SU-DHL-6 (cell line): Measurements from ENCODE around the gene CADPS.

ENCODE experiments used
- H2AFZ ChIP-seq: fragments of 200-600 bp; sonication (generic); 2 replicates; pipeline ENCODE4 v1.6.1; 2014; ENCODE audit warnings: low read depth, mild to moderate bottlenecking, moderate library complexity, mixed read lengths, antibody characterized with exemption, low read length; ENCODE audit not compliant: severe bottlenecking
- H3F3A ChIP-seq: fragments of 200-600 bp; shearing (Covaris generic); 2 replicates; pipeline ENCODE4 v1.6.0; 2016; ENCODE audit warnings: antibody characterized with exemption, mild to moderate bottlenecking; ENCODE audit not compliant: insufficient read depth
- H3K27ac ChIP-seq: fragments of 200-600 bp; sonication (generic); 2 replicates; pipeline ENCODE4 v1.5.1; 2016; ENCODE audit warnings: low read depth, mild to moderate bottlenecking, low read length, moderate library complexity, mixed read lengths
- H3K27me3 ChIP-seq: fragments of 200-600 bp; sonication (generic), shearing (Covaris generic); 2 replicates; pipeline ENCODE4 v1.6.0; 2014; ENCODE audit warnings: mild to moderate bottlenecking, low read length
- H3K36me3 ChIP-seq: fragments of 200-600 bp; sonication (generic); 2 replicates; pipeline ENCODE4 v1.6.1; 2014; ENCODE audit warnings: mild to moderate bottlenecking, low read length, mixed read lengths
- H3K4me2 ChIP-seq: fragments of 300-600, 200-600 bp; shearing (Covaris generic), sonication (generic); 2 replicates; pipeline ENCODE4 v1.6.0; 2014; ENCODE audit warnings: low read length, low read depth, mild to moderate bottlenecking; ENCODE audit not compliant: poor library complexity, severe bottlenecking
- H3K4me3 ChIP-seq: fragments of 200-600 bp; sonication (generic); 2 replicates; pipeline ENCODE4 v1.5.1; 2014; ENCODE audit warnings: antibody characterized with exemption, low read length, mild to moderate bottlenecking, mixed read lengths; ENCODE audit not compliant: insufficient read depth, poor library complexity, severe bottlenecking
- H3K79me2 ChIP-seq: fragments of 200-600 bp; sonication (generic); 2 replicates; pipeline ENCODE4 v1.6.1; 2014; ENCODE audit warnings: mild to moderate bottlenecking, low read length, moderate library complexity; ENCODE audit not compliant: insufficient read depth
- H3K9ac ChIP-seq: fragments of 200-600 bp; sonication (generic); 2 replicates; pipeline ENCODE4 v1.7.0; 2014; ENCODE audit warnings: mild to moderate bottlenecking, low read length
- H3K9me2 ChIP-seq: fragments of 200-600 bp; sonication (generic); replicated peaks from 2 replicates; pipeline ENCODE4 v1.6.1; 2014; ENCODE audit warnings: low read length; ENCODE audit not compliant: insufficient read depth
- H3K9me3 ChIP-seq: fragments of 200-600 bp; sonication (generic); 2 replicates; pipeline ENCODE4 v1.6.1; 2014; ENCODE audit warnings: low read length, mixed read lengths; ENCODE audit not compliant: insufficient read depth
- H4K20me1 ChIP-seq: fragments of 200-600 bp; sonication (generic); 2 replicates; pipeline ENCODE4 v1.6.1; 2014; ENCODE audit warnings: low read depth, mild to moderate bottlenecking, antibody characterized with exemption, low read length, moderate library complexity, mixed read lengths
- CTCF ChIP-seq: fragments of 200-600 bp; sonication (generic); IDR thresholded peaks from one replicate; pipeline ENCODE4 v1.5.1; 2017; ENCODE audit warnings: antibody characterized with exemption, mild to moderate bottlenecking, low read length, moderate library complexity; ENCODE audit not compliant: insufficient read depth, poor library complexity, severe bottlenecking
- EZH2phosphoT487 ChIP-seq: fragments of 200-600 bp; sonication (generic), shearing (Covaris generic); conservative IDR thresholded peaks from 2 replicates; pipeline ENCODE4 v1.6.1; 2018; ENCODE audit warnings: mild to moderate bottlenecking, antibody characterized with exemption, low read length, moderate library complexity, mixed read lengths

The CADPS gene

GRCh38 chr3:62817678-62818077, 57.5 kb downstream of the CADPS start:
- Histone ChIP-seq H3F3A (peaks cover 70% of the 10 kb centered on the region), H3K36me3 (no peaks in the 10 kb centered on the region), H3K9me2 (no peaks in the 10 kb centered on the region), H3K9me3 (no peaks in the 10 kb centered on the region), H2AFZ (no peak overlapping the region), H3K79me2 (peaks cover 8% of the 10 kb centered on the region; the same call in 1 of the 2 replicates), H3K4me2 (peak overlapping the region; percentile 83), H3K27me3 (no peaks in the 10 kb centered on the region), H3K9ac (peak overlapping the region; percentile 63), H3K4me3 (peak overlapping the region; percentile 28), H4K20me1 (no peaks in the 10 kb centered on the region), H3K27ac (peak overlapping the region; percentile 99)
- TF ChIP-seq EZH2phosphoT487: no peak
- TF ChIP-seq CTCF: no peak

GRCh38 chr3:62815981-62816380, 59.2 kb downstream of the CADPS start:
- Histone ChIP-seq H3K27me3 (no peaks in the 10 kb centered on the region), H3K4me2 (peak overlapping the region; percentile 83), H3K36me3 (no peaks in the 10 kb centered on the region), H3F3A (peaks cover 70% of the 10 kb centered on the region), H3K9me2 (no peaks in the 10 kb centered on the region), H4K20me1 (no peaks in the 10 kb centered on the region), H3K9me3 (no peaks in the 10 kb centered on the region), H3K4me3 (peak overlapping the region; percentile 0), H3K9ac (peak overlapping the region; percentile 63), H3K27ac (peak overlapping the region; percentile 99), H3K79me2 (peaks cover 11% of the 10 kb centered on the region; the same call in 1 of the 2 replicates), H2AFZ (peak overlapping the region; percentile 6)
- TF ChIP-seq CTCF (no peak), EZH2phosphoT487 (no peak)

- Histone ChIP-seq H3K9me3 (no peaks in the 10 kb centered on the region), H3K36me3 (no peaks in the 10 kb centered on the region), H3K9ac (peak overlapping the region; percentile 63), H3K27me3 (no peaks in the 10 kb centered on the region), H3K4me2 (peak overlapping the region; percentile 83), H2AFZ (no peak overlapping the region), H3F3A (peaks cover 46% of the 10 kb centered on the region), H3K79me2 (peaks cover 21% of the 10 kb centered on the region; the same call in 1 of the 2 replicates), H3K27ac (peak overlapping the region; percentile 99), H3K9me2 (no peaks in the 10 kb centered on the region), H4K20me1 (no peaks in the 10 kb centered on the region), H3K4me3 (no peak overlapping the region)
- TF ChIP-seq EZH2phosphoT487: no peak
- no peak for TF ChIP-seq CTCF
Measured at GRCh38 chr3:62812631-62813030, 62.6 kb downstream of the CADPS start.
